Suppressor macrophage treated with lipopolysaccharide for 1 hour (primary cell): ENCODE measurements around the gene HADHA.

Experiments
- DNase-seq, 3 donors: peaks; one replicate each; pipeline ENCODE4 v3.0.0-alpha.2; 2020 to 2022

HADHA gene

GRCh38 chr2:26191316-26192159, 52.9 kb downstream of the HADHA start:
- DNase-seq = no peak

GRCh38 chr2:26190369-26190768, 54.1 kb downstream of the HADHA start:
- no peak for DNase-seq

GRCh38 chr2:26189751-26190150, 54.7 kb downstream of the HADHA start:
- DNase-seq = no peak

- DNase-seq = no peak
Observed at GRCh38 chr2:26189123-26189522, 55.3 kb downstream of the HADHA start.

GRCh38 chr2:26187537-26188104, 56.8 kb downstream of the HADHA start:
- no peak for DNase-seq

GRCh38 chr2:26187114-26187513, 57.3 kb downstream of the HADHA start:
- DNase-seq = no peak

- peak; percentile 54 to 65 (median 63) for DNase-seq
Observed at GRCh38 chr2:26185954-26186770, 58.3 kb downstream of the HADHA start.

- no peak for DNase-seq
Observed at GRCh38 chr2:26185304-26185928, 59.0 kb downstream of the HADHA start.

- peak; percentile 86 to 96 (median 94) for DNase-seq
Observed at GRCh38 chr2:26184555-26185303, 59.7 kb downstream of the HADHA start.

- DNase-seq = no peak
Observed at GRCh38 chr2:26184121-26184520, 60.3 kb downstream of the HADHA start.

GRCh38 chr2:26182887-26183630, 61.4 kb downstream of the HADHA start:
- no peak for DNase-seq

- no peak for DNase-seq
Observed at GRCh38 chr2:26182441-26182840, 62.0 kb downstream of the HADHA start.

- DNase-seq = no peak
Observed at GRCh38 chr2:26179446-26179913, 65.0 kb downstream of the HADHA start.

- DNase-seq = peak; percentile 44 to 58 (median 57)
Observed at GRCh38 chr2:26178746-26179436, 65.5 kb downstream of the HADHA start.

GRCh38 chr2:26178246-26178645, 66.2 kb downstream of the HADHA start:
- no peak for DNase-seq

GRCh38 chr2:26177122-26177521, 67.3 kb downstream of the HADHA start:
- DNase-seq = no peak

- DNase-seq = no peak
Observed at GRCh38 chr2:26176279-26176615, 68.2 kb downstream of the HADHA start.

- peak in 1 of 3 donors; percentile 20 for DNase-seq
Observed at GRCh38 chr2:26175466-26176278, 68.8 kb downstream of the HADHA start.

GRCh38 chr2:26174691-26175465, 69.6 kb downstream of the HADHA start:
- no peak for DNase-seq
